IMR-90 (cell line): Measurements from ENCODE around the gene RRAGC. TPM values are rescaled to one million over a fixed set of nuclear protein-coding genes. Genes with fewer than 3 reads are reported as not detected.

Source experiments
- ATAC-seq: fragments of 200-7000 bp; cut with Tn5 transposase; 2 replicates; pipeline ENCODE4 v1.9.1; 2020; ENCODE audit warnings: low read depth, mild to moderate bottlenecking, moderate library complexity
- BruUV-seq: library from RNA; stranded (reverse); fragments of 400-500 nt; replicated peaks from 2 replicates; lab custom pipeline; 2021; lab: Mats Ljungman, UMichigan
- CTCF ChIA-PET: fragments of 300-600 bp; formaldehyde crosslinking; extraction: SDS; loops from one replicate; lab custom pipeline; 2021; ENCODE audit warnings: antibody characterized with exemption; lab: Yijun Ruan, JAX
- POLR2A ChIA-PET: fragments of 300-600 bp; sonication (Branson Sonifier 250); formaldehyde crosslinking; loops from one replicate; lab custom pipeline; 2022; ENCODE audit warnings: antibody characterized with exemption; ENCODE audit not compliant: unreplicated experiment; lab: Charles Lee
- DNase-seq: peaks from one replicate; pipeline ENCODE4 v3.0.0; 2013
- H2AFZ ChIP-seq: replicated peaks from 2 replicates; pipeline ENCODE3; 2013; ENCODE audit warnings: low read length, mild to moderate bottlenecking; ENCODE audit not compliant: poor library complexity
- H2AK5ac ChIP-seq: 2 replicates; pipeline ENCODE4 v1.6.1; 2013; ENCODE audit warnings: low read depth, low read length, inconsistent platforms
- H2AK9ac ChIP-seq: replicated peaks from 2 replicates; pipeline ENCODE3; 2013; ENCODE audit warnings: mild to moderate bottlenecking, low read depth, low read length, moderate library complexity; ENCODE audit not compliant: poor library complexity
- H2BK120ac ChIP-seq: 2 replicates; pipeline ENCODE4 v1.6.1; 2013; ENCODE audit warnings: low read depth, low read length, inconsistent platforms
- H2BK15ac ChIP-seq: 3 replicates; pipeline ENCODE4 v1.6.1; 2013; ENCODE audit warnings: low read depth, low read length, inconsistent platforms
- H2BK20ac ChIP-seq: 2 replicates; pipeline ENCODE4 v1.6.1; 2013; ENCODE audit warnings: low read depth, mild to moderate bottlenecking, inconsistent platforms, low read length, moderate library complexity
- H2BK5ac ChIP-seq: 2 replicates; pipeline ENCODE4 v1.6.1; 2013; ENCODE audit warnings: mild to moderate bottlenecking, low read depth, low read length, inconsistent platforms; ENCODE audit not compliant: poor library complexity, severe bottlenecking
- H3K14ac ChIP-seq: replicated peaks from 2 replicates; pipeline ENCODE4 v1.6.1; 2013; ENCODE audit warnings: low read depth, low read length, inconsistent platforms
- H3K18ac ChIP-seq: 2 replicates; pipeline ENCODE4 v1.6.1; 2013; ENCODE audit warnings: low read depth, low read length, control low read depth
- H3K23ac ChIP-seq: 2 replicates; pipeline ENCODE4 v1.6.1; 2013; ENCODE audit warnings: low read depth, low read length, inconsistent platforms
- H3K27ac ChIP-seq: 2 replicates; pipeline ENCODE4 v1.5.1; 2013; ENCODE audit warnings: mild to moderate bottlenecking, control low read depth, low read length; ENCODE audit not compliant: insufficient read depth
- H3K27me3 ChIP-seq: 2 replicates; pipeline ENCODE4 v1.6.1; 2013; ENCODE audit warnings: low read length; ENCODE audit not compliant: control insufficient read depth, insufficient read depth
- H3K36me3 ChIP-seq: 2 replicates; pipeline ENCODE4 v1.6.1; 2013; ENCODE audit warnings: low read length, mixed read lengths; ENCODE audit not compliant: control insufficient read depth, insufficient read depth
- H3K4ac ChIP-seq: 2 replicates; pipeline ENCODE4 v1.6.1; 2013; ENCODE audit warnings: low read depth, low read length, inconsistent platforms
- H3K4me1 ChIP-seq: 2 replicates; pipeline ENCODE4 v1.6.1; 2013; ENCODE audit warnings: low read length, mixed read lengths; ENCODE audit not compliant: control insufficient read depth, insufficient read depth
- H3K4me2 ChIP-seq: 2 replicates; pipeline ENCODE4 v1.6.1; 2013; ENCODE audit warnings: low read depth, mild to moderate bottlenecking, control low read depth, low read length, moderate library complexity
- H3K4me3 ChIP-seq: 2 replicates; pipeline ENCODE4 v1.5.1; 2013; ENCODE audit warnings: low read depth, mild to moderate bottlenecking, control low read depth, low read length, moderate library complexity; ENCODE audit not compliant: insufficient read depth
- H3K56ac ChIP-seq: 2 replicates; pipeline ENCODE4 v1.6.1; 2013; ENCODE audit warnings: low read length, inconsistent platforms; ENCODE audit not compliant: insufficient read depth; ENCODE audit errors: extremely low read depth
- H3K79me1 ChIP-seq, 2 experiments: 2 replicates each; pipeline ENCODE4 v1.6.1; 2013; ENCODE audit warnings: low read length in 2 of 2, inconsistent platforms in 1 of 2, low read depth in 1 of 2
- H3K9ac ChIP-seq: 2 replicates; pipeline ENCODE4 v1.6.1; 2013; ENCODE audit warnings: low read depth, low read length, control low read depth
- H3K9me1 ChIP-seq: 2 replicates; pipeline ENCODE4 v1.6.1; 2013; ENCODE audit warnings: low read length, inconsistent platforms; ENCODE audit not compliant: insufficient read depth
- H3K9me3 ChIP-seq: 2 replicates; pipeline ENCODE4 v1.6.1; 2013; ENCODE audit warnings: low read length; ENCODE audit not compliant: control insufficient read depth, insufficient read depth
- H4K20me1 ChIP-seq: 2 replicates; pipeline ENCODE4 v1.6.1; 2013; ENCODE audit warnings: low read length, inconsistent platforms; ENCODE audit not compliant: insufficient read depth
- H4K5ac ChIP-seq: 2 replicates; pipeline ENCODE4 v1.6.1; 2013; ENCODE audit warnings: mild to moderate bottlenecking, low read depth, low read length, control low read depth
- H4K8ac ChIP-seq, 2 experiments: 2 replicates each; pipeline ENCODE4 v1.6.1; 2013; ENCODE audit warnings: low read depth in 2 of 2, low read length in 2 of 2, control low read depth in 1 of 2, inconsistent platforms in 1 of 2
- H4K91ac ChIP-seq: 2 replicates; pipeline ENCODE4 v1.6.1; 2013; ENCODE audit warnings: low read depth, low read length, inconsistent platforms; ENCODE audit not compliant: insufficient read depth
- BHLHE40 ChIP-seq: fragments of 150-350 bp; IDR thresholded peaks from 2 replicates; pipeline ENCODE4 v1.6.1; 2016; ENCODE audit warnings: mild to moderate bottlenecking, low read depth, low read length
- CHD1 ChIP-seq: IDR thresholded peaks from 2 replicates; pipeline ENCODE4 v1.6.1; 2012; ENCODE audit warnings: low read depth, low read length, improper control_type of control experiment
- ELK1 ChIP-seq: fragments of 150-350 bp; IDR thresholded peaks from 2 replicates; pipeline ENCODE4 v1.6.1; 2016; ENCODE audit warnings: low read depth, mild to moderate bottlenecking, low read length, moderate library complexity, borderline replicate concordance
- FOS ChIP-seq: fragments of 150-350 bp; IDR thresholded peaks from 2 replicates; pipeline ENCODE4 v1.6.1; 2016; ENCODE audit warnings: low read depth, low read length
- MAFK ChIP-seq: IDR thresholded peaks from 2 replicates; pipeline ENCODE4 v1.6.1; 2012; ENCODE audit warnings: low read depth, low read length, improper control_type of control experiment
- MAZ ChIP-seq: IDR thresholded peaks from 2 replicates; pipeline ENCODE4 v1.6.1; 2012; ENCODE audit warnings: low read depth, mild to moderate bottlenecking, low read length, improper control_type of control experiment, moderate library complexity, borderline replicate concordance
- MXI1 ChIP-seq: IDR thresholded peaks from 2 replicates; pipeline ENCODE4 v1.6.1; 2012; ENCODE audit warnings: low read depth, mild to moderate bottlenecking, low read length, moderate library complexity, borderline replicate concordance
- POLR2A ChIP-seq: IDR thresholded peaks from 2 replicates; pipeline ENCODE4 v1.6.1; 2012; ENCODE audit warnings: mild to moderate bottlenecking, low read depth, low read length
- RAD21 ChIP-seq: IDR thresholded peaks from 2 replicates; pipeline ENCODE4 v1.6.1; 2012; ENCODE audit warnings: low read length, improper control_type of control experiment
- RCOR1 ChIP-seq: IDR thresholded peaks from 2 replicates; pipeline ENCODE4 v1.6.1; 2012; ENCODE audit warnings: mild to moderate bottlenecking, low read length, improper control_type of control experiment; ENCODE audit not compliant: insufficient replicate concordance
- RFX5 ChIP-seq: IDR thresholded peaks from 2 replicates; pipeline ENCODE4 v1.8.0; 2012; ENCODE audit warnings: low read depth, mild to moderate bottlenecking, low read length, moderate library complexity
- SMC3 ChIP-seq: fragments of 150-350 bp; IDR thresholded peaks from 2 replicates; pipeline ENCODE4 v1.6.1; 2016; ENCODE audit warnings: low read depth, mild to moderate bottlenecking, antibody characterized with exemption, low read length, moderate library complexity
- WGBS, 2 experiments: methylation state at CpG; one replicate each; pipeline versions ENCODE4 v1.1.5 to v1.1.7; 2013; ENCODE audit warnings: missing lambda C conversion rate in 2 of 2; ENCODE audit not compliant: insufficient read length in 1 of 2; ENCODE audit errors: extremely low coverage in 2 of 2; 5-methylcytosine and 5-hydroxymethylcytosine counted together
- dilution Hi-C: fragments of 300-500 bp; cut with HindIII; formaldehyde crosslinking; loops from one replicate; pipeline ENCODE4 v1.14.3; 2018; ENCODE audit warnings: low sequenced_read_pairs; ENCODE audit not compliant: unreplicated experiment
- in situ Hi-C: fragments of 300-500 bp; cut with MboI; formaldehyde crosslinking; loops from 3 replicates; pipeline ENCODE4 v1.14.3; 2019; ENCODE audit warnings: low sequenced_read_pairs, inconsistent platforms, mixed read lengths
- intact Hi-C: fragments of 100-400 bp; cut with micrococcal nuclease; formaldehyde crosslinking; loops from 2 replicates; pipeline ENCODE4 v1.10.0; 2022
- polyA plus RNA-seq, 3 experiments: library from polyadenylated mRNA; depleted of rRNA; stranded (reverse); fragments of >200 nt; gene quantifications; 2 replicates each; pipeline ENCODE4 v1.2.3, GENCODE V29; 2012; ENCODE audit warnings: low replicate concordance in 1 of 3
- total RNA-seq: library from RNA; depleted of rRNA; stranded (reverse); fragments of >200 nt; gene quantifications from 2 replicates; pipeline ENCODE4 v1.2.3, GENCODE V29; 2012

The RRAGC gene
- total and polyA plus RNA-seq, 2 of the 4 experiments (the other 2 are of a cell fraction), result 7.2 to 12.2 TPM

- CTCF ChIA-PET, result no interaction called here
- H3K23ac ChIP-seq, result no peak overlapping the region
- DNase-seq, result no peak
- peaks cover 28% of the 10 kb centered on the region for H3K27me3 ChIP-seq
- H4K20me1 ChIP-seq, result no peaks in the 10 kb centered on the region
- TF ChIP-seq RCOR1 (no peak), ELK1 (no peak), SMC3 (no peak), RAD21 (no peak), MAFK (no peak), MXI1 (no peak), CHD1 (no peak), BHLHE40 (no peak), RFX5 (no peak), FOS (no peak), MAZ (no peak), POLR2A (no peak)
- WGBS, 2 experiments, result no CpG with 5 or more reads among the region's 8 CpGs
- no peak overlapping the region for H3K4me3 ChIP-seq
- POLR2A ChIA-PET, result no interaction called here
- H4K8ac ChIP-seq, result no peak overlapping the region
- no peak overlapping the region for H2BK15ac ChIP-seq
- H2AK9ac ChIP-seq, result no peak overlapping the region
- no peaks in the 10 kb centered on the region for H3K4me1 ChIP-seq
- H2BK5ac ChIP-seq, result no peak overlapping the region
- H3K4me2 ChIP-seq, result no peak overlapping the region
- no peak overlapping the region for H2AFZ ChIP-seq
- in situ Hi-C loops (loop anchor here (25.0 kb wide), 1 partner anchor 1193 kb away; no protein-coding TSS in a partner anchor), intact Hi-C loops (no loop called here), dilution Hi-C loops (no loop called here)
- no peak overlapping the region for H3K9ac ChIP-seq
- H4K91ac ChIP-seq, result no peak overlapping the region
- H3K9me3 ChIP-seq, result no peaks in the 10 kb centered on the region
- H3K56ac ChIP-seq, result no peak overlapping the region
- H3K36me3 ChIP-seq, result no peaks in the 10 kb centered on the region
- no peaks in the 10 kb centered on the region for H3K79me1 ChIP-seq
- BruUV-seq, result no TSS peak
- no peak overlapping the region for H3K4ac ChIP-seq
- no peak overlapping the region for H4K5ac ChIP-seq
- no peaks in the 10 kb centered on the region for H3K9me1 ChIP-seq
- no peak for ATAC-seq
- H2AK5ac ChIP-seq, result no peak overlapping the region
- H2BK20ac ChIP-seq, result no peak overlapping the region
- no peak overlapping the region for H3K14ac ChIP-seq
- no peak overlapping the region for H3K27ac ChIP-seq
- no peak overlapping the region for H2BK120ac ChIP-seq
- no peak overlapping the region for H3K18ac ChIP-seq
Measured at GRCh38 chr1:38805036-38805435, 54.5 kb downstream of the RRAGC start.
